ENCODE measurements around the gene HOXC13. TPM values are rescaled to one million over a fixed set of nuclear protein-coding genes. Genes with fewer than 3 reads are reported as not detected.

The HOXC13 gene
- total RNA-seq, 2 donors from 2014 or later = not detected

GRCh38 chr12:53932915-53933314 is 5.7 kb upstream of the HOXC13 start:
- no peak for ATAC-seq (replicated peaks)
- Mint-ChIP-seq H3K9me3 (no peaks in the 10 kb centered on the region), H3K27me3 (peaks cover 92% of the 10 kb centered on the region), H3K4me1 (no peaks in the 10 kb centered on the region), H3K27ac (no peak overlapping the region), H3K36me3 (ENCODE audit: low read depth) (no peaks in the 10 kb centered on the region), H3K4me3 (no peak overlapping the region)

GRCh38 chr12:53935383-53936341 is 3.0 kb upstream of the HOXC13 start:
- no peak for ATAC-seq (replicated peaks)

GRCh38 chr12:53937099-53937498 is 1.5 kb upstream of the HOXC13 start:
- H3K27me3 Mint-ChIP-seq = peaks cover 81% of the 10 kb centered on the region
- H3K27ac Mint-ChIP-seq = no peak overlapping the region
- no peak for ATAC-seq (replicated peaks)
- no peaks in the 10 kb centered on the region for H3K36me3 Mint-ChIP-seq (ENCODE audit: low read depth)
- H3K9me3 Mint-ChIP-seq = no peaks in the 10 kb centered on the region
- no peak overlapping the region for H3K4me3 Mint-ChIP-seq
- H3K4me1 Mint-ChIP-seq = no peaks in the 10 kb centered on the region

More at GRCh38 chr12:53935383-53936341, 3.0 kb upstream of the HOXC13 start:
- Mint-ChIP-seq H3K27ac (no peak overlapping the region), H3K36me3 (ENCODE audit: low read depth) (no peaks in the 10 kb centered on the region), H3K4me1 (no peaks in the 10 kb centered on the region), H3K4me3 (peak overlapping the region; percentile 12), H3K9me3 (no peaks in the 10 kb centered on the region), H3K27me3 (peaks cover 82% of the 10 kb centered on the region)

- no peaks in the 10 kb centered on the region for H3K36me3 Mint-ChIP-seq (ENCODE audit: low read depth)
- no peak overlapping the region for H3K27ac Mint-ChIP-seq
- H3K4me1 Mint-ChIP-seq = no peaks in the 10 kb centered on the region
- peaks cover 81% of the 10 kb centered on the region for H3K27me3 Mint-ChIP-seq
- H3K9me3 Mint-ChIP-seq = no peaks in the 10 kb centered on the region
- no peak for ATAC-seq (replicated peaks)
- H3K4me3 Mint-ChIP-seq = no peak overlapping the region
These were observed 870 bp upstream of the HOXC13 start for GRCh38 chr12:53937596-53938325.

- no peak overlapping the region for H3K4me3 Mint-ChIP-seq
These were observed 794 bp downstream of the HOXC13 start for GRCh38 chr12:53939141-53940108.

GRCh38 chr12:53940443-53941014 is 1.9 kb downstream of the HOXC13 start:
- Mint-ChIP-seq H3K27me3 (peaks cover 77% of the 10 kb centered on the region), H3K9me3 (no peaks in the 10 kb centered on the region), H3K27ac (no peak overlapping the region), H3K36me3 (ENCODE audit: low read depth) (no peaks in the 10 kb centered on the region), H3K4me1 (no peaks in the 10 kb centered on the region), H3K4me3 (no peak overlapping the region)
- no peak for ATAC-seq (replicated peaks)

More at GRCh38 chr12:53939141-53940108, 794 bp downstream of the HOXC13 start:
- Mint-ChIP-seq H3K36me3 (ENCODE audit: low read depth) (no peaks in the 10 kb centered on the region), H3K27ac (no peak overlapping the region), H3K4me1 (no peaks in the 10 kb centered on the region), H3K27me3 (peaks cover 80% of the 10 kb centered on the region), H3K9me3 (no peaks in the 10 kb centered on the region)
- ATAC-seq (replicated peaks) = no peak

GRCh38 chr12:53941187-53941586 is 2.6 kb downstream of the HOXC13 start:
- Mint-ChIP-seq H3K27ac (no peak overlapping the region), H3K9me3 (no peaks in the 10 kb centered on the region), H3K4me3 (no peak overlapping the region), H3K36me3 (ENCODE audit: low read depth) (no peaks in the 10 kb centered on the region), H3K4me1 (no peaks in the 10 kb centered on the region), H3K27me3 (peaks cover 77% of the 10 kb centered on the region)
- ATAC-seq (replicated peaks) = no peak

- H3K36me3 Mint-ChIP-seq (ENCODE audit: low read depth) = no peaks in the 10 kb centered on the region
- no peak overlapping the region for H3K27ac Mint-ChIP-seq
- ATAC-seq (replicated peaks) = no peak
- no peak overlapping the region for H3K4me3 Mint-ChIP-seq
- peaks cover 77% of the 10 kb centered on the region for H3K27me3 Mint-ChIP-seq
- H3K4me1 Mint-ChIP-seq = no peaks in the 10 kb centered on the region
- H3K9me3 Mint-ChIP-seq = no peaks in the 10 kb centered on the region
These were observed 3.1 kb downstream of the HOXC13 start for GRCh38 chr12:53941750-53942149.

- peaks cover 77% of the 10 kb centered on the region for H3K27me3 Mint-ChIP-seq
- no peaks in the 10 kb centered on the region for H3K36me3 Mint-ChIP-seq (ENCODE audit: low read depth)
- no peaks in the 10 kb centered on the region for H3K4me1 Mint-ChIP-seq
- no peak overlapping the region for H3K27ac Mint-ChIP-seq
- H3K4me3 Mint-ChIP-seq = no peak overlapping the region
- no peak for ATAC-seq (replicated peaks)
- no peaks in the 10 kb centered on the region for H3K9me3 Mint-ChIP-seq
These were observed 3.9 kb downstream of the HOXC13 start for GRCh38 chr12:53942467-53942997.

- H3K4me3 Mint-ChIP-seq = no peak overlapping the region
- no peak overlapping the region for H3K27ac Mint-ChIP-seq
- no peaks in the 10 kb centered on the region for H3K9me3 Mint-ChIP-seq
- H3K36me3 Mint-ChIP-seq (ENCODE audit: low read depth) = no peaks in the 10 kb centered on the region
- no peaks in the 10 kb centered on the region for H3K4me1 Mint-ChIP-seq
- no peak for ATAC-seq (replicated peaks)
- H3K27me3 Mint-ChIP-seq = peaks cover 81% of the 10 kb centered on the region
These were observed 5.6 kb downstream of the HOXC13 start for GRCh38 chr12:53944209-53944608.

- Mint-ChIP-seq H3K27me3 (peaks cover 84% of the 10 kb centered on the region), H3K36me3 (ENCODE audit: low read depth) (no peaks in the 10 kb centered on the region), H3K4me1 (no peaks in the 10 kb centered on the region), H3K9me3 (no peaks in the 10 kb centered on the region), H3K4me3 (no peak overlapping the region), H3K27ac (no peak overlapping the region)
- ATAC-seq (replicated peaks) = no peak
These were observed 6.5 kb downstream of the HOXC13 start for GRCh38 chr12:53944907-53945847.

- Mint-ChIP-seq H3K4me3 (no peak overlapping the region), H3K27ac (no peak overlapping the region), H3K36me3 (ENCODE audit: low read depth) (no peaks in the 10 kb centered on the region), H3K4me1 (no peaks in the 10 kb centered on the region), H3K9me3 (no peaks in the 10 kb centered on the region), H3K27me3 (peaks cover 87% of the 10 kb centered on the region)
- ATAC-seq (replicated peaks) = no peak
These were observed 9.1 kb downstream of the HOXC13 start for GRCh38 chr12:53947743-53948142.
